NB4 (cell line): Measurements from ENCODE around the gene MNX1.

ENCODE experiments used
- DNase-seq: peaks from one replicate; pipeline ENCODE4 v3.0.0; 2010; ENCODE audit warnings: low read depth
- H3K4me3 ChIP-seq: one replicate; pipeline ENCODE4 v1.5.1; 2011; ENCODE audit warnings: mild to moderate bottlenecking, low read depth, low read length, moderate library complexity
- MAX ChIP-seq: IDR thresholded peaks from 2 replicates; pipeline ENCODE4 v1.6.1; 2011; ENCODE audit warnings: low read depth, low read length
- MYC ChIP-seq: IDR thresholded peaks from 2 replicates; pipeline ENCODE4 v1.6.1; 2011; ENCODE audit warnings: low read depth, low read length
- POLR2A ChIP-seq: IDR thresholded peaks from 2 replicates; pipeline ENCODE4 v1.6.1; 2011; ENCODE audit warnings: mild to moderate bottlenecking; ENCODE audit not compliant: insufficient read length; ENCODE audit errors: extremely low read depth
- TF ChIP-seq, protein P1 (sequence below): IDR thresholded peaks from one replicate; pipeline ENCODE4 v1.5.1; 2012; ENCODE audit warnings: low read depth, low read length

Gene MNX1

GRCh38 chr7:156988343-156989185 lies 21.9 kb downstream of the MNX1 start:
- no peak overlapping the region for H3K4me3 ChIP-seq
- TF ChIP-seq MYC (no peak), POLR2A (no peak), MAX (no peak)
- TF ChIP-seq, protein P1, sequence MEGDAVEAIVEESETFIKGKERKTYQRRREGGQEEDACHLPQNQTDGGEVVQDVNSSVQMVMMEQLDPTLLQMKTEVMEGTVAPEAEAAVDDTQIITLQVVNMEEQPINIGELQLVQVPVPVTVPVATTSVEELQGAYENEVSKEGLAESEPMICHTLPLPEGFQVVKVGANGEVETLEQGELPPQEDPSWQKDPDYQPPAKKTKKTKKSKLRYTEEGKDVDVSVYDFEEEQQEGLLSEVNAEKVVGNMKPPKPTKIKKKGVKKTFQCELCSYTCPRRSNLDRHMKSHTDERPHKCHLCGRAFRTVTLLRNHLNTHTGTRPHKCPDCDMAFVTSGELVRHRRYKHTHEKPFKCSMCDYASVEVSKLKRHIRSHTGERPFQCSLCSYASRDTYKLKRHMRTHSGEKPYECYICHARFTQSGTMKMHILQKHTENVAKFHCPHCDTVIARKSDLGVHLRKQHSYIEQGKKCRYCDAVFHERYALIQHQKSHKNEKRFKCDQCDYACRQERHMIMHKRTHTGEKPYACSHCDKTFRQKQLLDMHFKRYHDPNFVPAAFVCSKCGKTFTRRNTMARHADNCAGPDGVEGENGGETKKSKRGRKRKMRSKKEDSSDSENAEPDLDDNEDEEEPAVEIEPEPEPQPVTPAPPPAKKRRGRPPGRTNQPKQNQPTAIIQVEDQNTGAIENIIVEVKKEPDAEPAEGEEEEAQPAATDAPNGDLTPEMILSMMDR = no peak
- DNase-seq = no peak

GRCh38 chr7:156986378-156986777 lies 24.1 kb downstream of the MNX1 start:
- no peak for DNase-seq
- TF ChIP-seq, protein P1 = no peak
- TF ChIP-seq MAX (no peak), POLR2A (no peak), MYC (no peak)
- no peak overlapping the region for H3K4me3 ChIP-seq

DNA sequence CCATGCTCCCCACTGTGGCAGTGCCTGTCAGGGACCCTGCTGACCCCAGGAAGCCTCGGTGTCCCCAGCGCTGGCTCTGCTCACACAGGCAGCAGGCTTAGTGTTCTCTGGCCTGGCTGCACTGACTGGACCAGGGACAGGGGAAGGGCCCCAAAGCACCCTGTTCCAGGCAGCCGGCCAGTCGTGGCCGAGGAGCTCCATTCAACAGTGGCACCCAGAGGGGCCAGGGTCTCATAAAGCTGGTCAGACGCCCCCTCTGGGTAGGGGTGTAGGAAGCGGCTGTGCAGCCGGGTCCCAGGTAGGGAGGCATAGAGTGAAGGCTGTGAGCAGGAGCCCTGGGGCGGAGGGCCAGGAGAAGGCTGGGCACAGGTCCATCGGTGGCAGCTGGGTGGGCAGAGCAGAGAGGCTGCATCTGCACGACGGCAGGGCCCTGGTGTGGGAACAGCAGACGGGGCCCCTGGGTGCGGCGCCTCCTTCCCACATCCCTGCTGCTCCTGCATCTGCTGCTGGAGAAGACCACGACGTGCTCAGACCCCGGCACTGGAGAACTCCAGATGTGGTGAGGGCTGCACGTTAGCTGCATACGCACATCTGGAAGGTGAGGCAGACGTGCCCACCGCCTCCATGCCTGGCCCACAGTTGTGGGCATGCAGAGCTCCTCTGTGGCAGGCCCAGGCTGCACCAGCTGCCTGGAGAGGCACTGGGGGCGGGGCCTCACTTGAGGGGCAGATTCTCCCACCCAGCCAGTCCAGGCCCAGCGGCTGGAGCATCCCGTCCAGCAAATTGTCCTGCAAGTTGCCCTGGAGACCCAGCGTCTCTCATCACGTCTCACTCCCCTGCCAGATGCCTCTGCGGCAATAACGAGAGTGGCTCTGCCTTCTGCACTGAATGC lies 25.1 kb downstream of the MNX1 start:
- TF ChIP-seq, protein P1 = no peak
- TF ChIP-seq MAX (no peak), POLR2A (no peak), MYC (no peak)
- no peak overlapping the region for H3K4me3 ChIP-seq
- DNase-seq = no peak

GRCh38 chr7:156984174-156984891 lies 26.1 kb downstream of the MNX1 start:
- TF ChIP-seq, protein P1 = no peak
- TF ChIP-seq MYC (no peak), MAX (no peak), POLR2A (no peak)
- no peak overlapping the region for H3K4me3 ChIP-seq
- no peak for DNase-seq

DNA sequence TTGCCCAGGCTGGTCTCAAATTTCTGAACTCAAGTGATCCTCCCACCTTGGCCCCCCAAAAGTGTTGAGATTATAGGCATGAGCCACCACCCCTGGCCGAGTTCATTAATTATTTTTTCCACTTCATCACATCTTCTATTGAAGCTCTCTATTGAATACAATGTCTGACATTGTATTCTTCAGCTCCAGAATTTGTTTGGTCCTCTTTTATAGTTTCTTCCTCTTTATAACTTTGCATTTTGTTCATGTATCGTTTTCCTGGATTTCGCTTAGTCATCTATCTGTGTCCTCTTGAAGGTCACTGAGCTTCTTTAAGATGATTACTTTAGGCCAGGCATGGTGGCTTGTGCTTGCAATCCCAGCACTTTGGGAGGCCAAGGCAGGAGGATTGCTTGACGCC lies 30.8 kb downstream of the MNX1 start:
- DNase-seq = no peak
- H3K4me3 ChIP-seq = no peak overlapping the region
- TF ChIP-seq, protein P1 = no peak
- TF ChIP-seq MAX (no peak), MYC (no peak), POLR2A (no peak)
